Measurements from ENCODE around the gene SMIM45.

DNA sequence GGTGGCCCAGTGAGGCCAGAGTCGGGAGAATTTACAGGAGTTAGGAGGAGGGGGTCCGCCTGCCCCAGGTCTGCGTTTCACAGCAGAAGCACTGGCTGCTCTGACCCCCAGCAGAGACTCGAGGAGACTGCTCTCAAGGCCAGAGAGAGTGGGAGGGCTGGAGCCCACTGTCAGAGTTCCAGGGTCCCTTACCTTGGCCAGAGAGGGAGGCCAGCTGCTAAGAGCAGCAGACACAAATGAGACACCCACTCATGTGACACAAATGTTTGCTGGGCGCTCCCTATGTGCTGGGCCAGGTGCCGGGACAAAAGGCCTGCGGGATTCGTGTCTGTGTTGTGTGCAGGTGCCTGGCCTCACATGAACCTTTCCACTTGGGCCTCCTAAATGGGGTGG, 22.5 kb upstream of the SMIM45 start:
- TF ChIP-seq, protein P1, sequence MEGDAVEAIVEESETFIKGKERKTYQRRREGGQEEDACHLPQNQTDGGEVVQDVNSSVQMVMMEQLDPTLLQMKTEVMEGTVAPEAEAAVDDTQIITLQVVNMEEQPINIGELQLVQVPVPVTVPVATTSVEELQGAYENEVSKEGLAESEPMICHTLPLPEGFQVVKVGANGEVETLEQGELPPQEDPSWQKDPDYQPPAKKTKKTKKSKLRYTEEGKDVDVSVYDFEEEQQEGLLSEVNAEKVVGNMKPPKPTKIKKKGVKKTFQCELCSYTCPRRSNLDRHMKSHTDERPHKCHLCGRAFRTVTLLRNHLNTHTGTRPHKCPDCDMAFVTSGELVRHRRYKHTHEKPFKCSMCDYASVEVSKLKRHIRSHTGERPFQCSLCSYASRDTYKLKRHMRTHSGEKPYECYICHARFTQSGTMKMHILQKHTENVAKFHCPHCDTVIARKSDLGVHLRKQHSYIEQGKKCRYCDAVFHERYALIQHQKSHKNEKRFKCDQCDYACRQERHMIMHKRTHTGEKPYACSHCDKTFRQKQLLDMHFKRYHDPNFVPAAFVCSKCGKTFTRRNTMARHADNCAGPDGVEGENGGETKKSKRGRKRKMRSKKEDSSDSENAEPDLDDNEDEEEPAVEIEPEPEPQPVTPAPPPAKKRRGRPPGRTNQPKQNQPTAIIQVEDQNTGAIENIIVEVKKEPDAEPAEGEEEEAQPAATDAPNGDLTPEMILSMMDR (IDR thresholded peaks at IDR 0.05; ENCODE audit: poor library complexity, severe bottlenecking), result no peak
- no peak for TF ChIP-seq TAF1 (IDR thresholded peaks at IDR 0.05; ENCODE audit: low read depth)

Data from neural cell (in vitro differentiated cells).